Large intestine (tissue), 3 donors: ENCODE data around the gene FBXL13. TPM values are rescaled to one million over a fixed set of nuclear protein-coding genes. Genes with fewer than 3 reads are reported as not detected.

Experiments used
- DNase-seq, 2 donors: peaks; one replicate each; pipeline versions ENCODE4 v3.0.0 to v3.0.0-alpha.2; 2013
- H3K27ac ChIP-seq: one replicate; pipeline ENCODE4 v1.5.1; 2013; ENCODE audit warnings: low read length
- H3K27me3 ChIP-seq: 2 replicates; pipeline ENCODE4 v1.6.1; 2013; ENCODE audit warnings: low read length; ENCODE audit not compliant: control insufficient read depth, insufficient read depth
- H3K36me3 ChIP-seq: 2 replicates; pipeline ENCODE4 v1.6.1; 2013; ENCODE audit warnings: low read length; ENCODE audit not compliant: control insufficient read depth, insufficient read depth
- H3K4me1 ChIP-seq: one replicate; pipeline ENCODE4 v1.6.1; 2013; ENCODE audit warnings: low read length; ENCODE audit not compliant: control insufficient read depth, insufficient read depth
- H3K4me3 ChIP-seq: one replicate; pipeline ENCODE4 v1.5.1; 2013; ENCODE audit warnings: low read length
- H3K9me3 ChIP-seq: one replicate; pipeline ENCODE4 v1.6.1; 2013; ENCODE audit warnings: mild to moderate bottlenecking, low read depth, low read length, moderate library complexity; ENCODE audit not compliant: control insufficient read depth
- WGBS: methylation state at CpG from one replicate; pipeline ENCODE4 v1.1.5; 2013; ENCODE audit warnings: low lambda C conversion rate; ENCODE audit not compliant: insufficient coverage; 5-methylcytosine and 5-hydroxymethylcytosine counted together
- polyA plus RNA-seq: library from polyadenylated mRNA; unstranded; fragments of 120-200 nt; gene quantifications from one replicate; pipeline ENCODE4 v1.2.1, GENCODE V29; 2013

FBXL13 gene
- polyA plus RNA-seq, 1 donor = 0.70 TPM

DNA sequence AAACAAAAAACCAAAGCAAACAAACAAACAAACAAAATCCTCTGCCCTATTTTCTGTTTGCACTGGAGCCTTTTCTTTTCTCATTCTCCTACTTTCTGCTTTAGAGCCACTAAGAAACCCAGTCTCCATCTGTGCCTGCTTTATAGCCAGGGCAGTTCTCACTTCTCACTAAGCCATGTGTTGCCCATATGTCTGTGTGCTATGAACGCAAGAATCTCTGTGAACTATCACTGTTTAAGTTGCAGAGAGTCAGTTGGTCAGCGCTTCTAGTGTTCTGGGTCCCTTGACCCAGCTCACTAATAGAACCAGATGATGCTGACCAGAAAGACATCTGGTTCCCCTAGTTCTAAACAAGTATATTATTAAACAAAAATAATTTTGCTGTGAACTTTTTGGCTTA is 244.4 kb downstream of the FBXL13 start:
- DNase-seq = no peak
- H3K27ac ChIP-seq = no peak overlapping the region
- H3K36me3 ChIP-seq = peaks cover 9% of the 10 kb centered on the region
- H3K4me1 ChIP-seq = peaks cover 2% of the 10 kb centered on the region
- H3K27me3 ChIP-seq = no peaks in the 10 kb centered on the region
- no peak overlapping the region for H3K4me3 ChIP-seq
- no peaks in the 10 kb centered on the region for H3K9me3 ChIP-seq
- no CpG with 5 or more reads among the region's 2 CpGs for WGBS

DNA sequence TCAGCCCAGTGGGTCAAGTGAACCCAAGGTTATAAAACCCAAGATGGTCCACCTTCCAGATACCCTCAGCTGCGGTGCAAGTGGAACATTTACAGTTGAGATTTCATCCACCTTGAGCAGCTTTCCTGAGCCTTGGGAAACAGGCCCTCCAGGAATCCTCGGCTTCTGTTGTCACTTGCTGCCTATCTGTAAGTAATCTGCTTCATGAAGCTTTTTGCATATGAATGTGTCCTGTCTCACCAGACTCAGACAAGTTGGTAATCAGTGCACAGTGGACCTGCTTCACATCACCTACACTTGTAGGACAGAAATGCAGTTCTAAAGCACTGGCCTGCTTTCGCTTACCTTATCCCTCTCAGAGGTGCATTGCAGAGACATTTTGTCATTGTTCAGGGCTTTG is 245.5 kb downstream of the FBXL13 start:
- H3K4me1 ChIP-seq = peaks cover 2% of the 10 kb centered on the region
- H3K27ac ChIP-seq = no peak overlapping the region
- H3K9me3 ChIP-seq = no peaks in the 10 kb centered on the region
- H3K4me3 ChIP-seq = no peak overlapping the region
- DNase-seq = no peak
- peaks cover 9% of the 10 kb centered on the region for H3K36me3 ChIP-seq
- no CpG with 5 or more reads among the region's 3 CpGs for WGBS
- H3K27me3 ChIP-seq = no peaks in the 10 kb centered on the region

DNA sequence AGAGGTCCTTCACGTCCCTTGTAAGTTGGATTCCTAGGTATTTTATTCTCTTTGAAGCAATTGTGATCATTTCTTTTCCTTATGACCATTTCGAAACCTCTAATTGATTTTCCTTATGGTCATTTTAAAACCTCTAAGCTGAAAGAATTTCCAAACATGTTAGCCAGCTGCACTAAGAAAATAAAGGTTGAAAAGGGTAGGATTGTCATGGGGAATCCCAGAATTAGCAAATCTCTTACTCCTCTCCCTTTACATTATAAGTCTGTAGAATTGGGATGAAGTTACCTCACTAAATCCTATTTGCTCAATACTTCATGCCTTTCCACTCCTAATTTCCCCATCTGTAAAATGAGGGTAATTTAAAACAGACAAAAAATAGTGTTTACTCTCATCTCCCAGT is 246.3 kb downstream of the FBXL13 start:
- WGBS = 100% methylated on average over 1 of the region's 2 CpGs
- Histone ChIP-seq H3K36me3 (peaks cover 9% of the 10 kb centered on the region), H3K9me3 (no peaks in the 10 kb centered on the region), H3K27me3 (no peaks in the 10 kb centered on the region), H3K4me1 (peaks cover 2% of the 10 kb centered on the region), H3K4me3 (no peak overlapping the region), H3K27ac (no peak overlapping the region)
- DNase-seq = no peak

DNA sequence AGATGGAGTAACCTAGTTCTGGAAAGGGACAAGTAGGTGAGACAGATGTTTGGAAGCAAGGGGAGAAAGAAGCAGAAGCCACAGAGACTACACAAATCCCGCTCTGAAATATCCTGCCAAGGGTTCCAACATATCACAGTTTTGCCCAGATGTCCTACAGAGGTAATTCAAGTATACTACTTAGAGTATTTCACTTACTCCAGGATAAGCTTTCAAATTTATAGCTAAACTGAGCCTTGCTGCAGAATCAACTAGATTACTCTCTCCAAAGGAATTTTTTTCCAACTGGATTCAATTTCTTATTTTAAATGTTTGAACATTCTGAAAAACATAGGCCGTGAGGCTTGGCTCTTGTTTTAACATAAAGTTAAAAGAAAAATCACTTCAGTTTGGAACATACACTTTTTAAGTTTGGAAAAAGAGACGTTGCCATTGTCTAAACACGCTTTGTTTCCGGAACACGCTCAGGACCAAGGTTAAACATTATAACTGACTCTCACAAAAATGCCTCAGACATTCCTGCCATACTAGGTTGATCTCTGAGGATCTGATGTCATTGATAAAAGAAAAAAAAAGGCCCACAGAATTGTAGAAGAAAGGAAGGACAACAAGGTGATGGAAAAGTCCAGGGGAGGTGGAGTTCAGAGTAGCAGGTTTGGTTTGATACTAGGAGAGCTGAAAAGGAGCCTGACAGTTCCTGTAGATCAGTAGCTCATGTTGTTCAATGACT is 251.0 kb downstream of the FBXL13 start:
- DNase-seq = no peak
- no peaks in the 10 kb centered on the region for H3K27me3 ChIP-seq
- H3K36me3 ChIP-seq = peaks cover 6% of the 10 kb centered on the region
- no peak overlapping the region for H3K27ac ChIP-seq
- no peaks in the 10 kb centered on the region for H3K4me1 ChIP-seq
- 86% methylated on average over 1 of the region's 6 CpGs for WGBS
- H3K4me3 ChIP-seq = no peak overlapping the region
- H3K9me3 ChIP-seq = no peaks in the 10 kb centered on the region

DNA sequence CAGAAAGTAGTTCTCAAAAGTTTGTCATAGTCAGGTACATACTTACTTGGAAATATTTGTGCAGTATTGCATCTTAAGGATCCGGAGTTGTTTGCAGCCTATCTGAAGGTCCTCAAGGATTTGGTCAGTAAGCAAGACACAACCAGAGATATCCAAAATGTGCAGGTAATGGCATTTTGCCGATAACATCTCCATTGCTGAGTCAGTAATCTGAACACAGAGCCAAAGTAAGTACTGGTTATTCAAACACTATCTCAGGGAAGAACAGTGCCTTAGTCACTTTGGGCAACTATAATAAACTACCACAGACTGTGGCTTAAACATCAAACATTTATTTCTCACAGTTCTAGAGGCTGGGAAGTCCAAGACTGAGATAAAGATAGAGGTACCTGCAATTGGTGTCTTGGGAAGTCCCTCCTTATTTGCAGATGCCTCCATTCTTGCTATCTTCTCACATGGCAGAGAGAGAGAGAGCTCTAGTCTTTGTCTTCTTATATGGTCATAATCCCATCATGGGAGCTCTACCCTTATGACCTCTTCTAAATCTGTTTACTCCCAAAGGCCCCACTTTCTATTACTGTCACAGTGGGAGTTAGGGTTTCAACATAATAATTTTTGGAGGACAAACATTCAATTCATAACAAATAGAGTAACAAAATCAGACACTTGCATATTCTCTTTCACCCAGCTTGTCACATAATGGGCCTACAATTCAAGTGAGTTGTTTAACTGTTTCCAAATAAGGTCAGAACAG is 252.4 kb downstream of the FBXL13 start:
- Histone ChIP-seq H3K9me3 (no peaks in the 10 kb centered on the region), H3K36me3 (peaks cover 4% of the 10 kb centered on the region), H3K4me1 (no peaks in the 10 kb centered on the region), H3K27ac (no peak overlapping the region), H3K4me3 (no peak overlapping the region), H3K27me3 (no peaks in the 10 kb centered on the region)
- no CpG with 5 or more reads among the region's 2 CpGs for whole genome bisulfite sequencing
- no peak for DNase-seq

DNA sequence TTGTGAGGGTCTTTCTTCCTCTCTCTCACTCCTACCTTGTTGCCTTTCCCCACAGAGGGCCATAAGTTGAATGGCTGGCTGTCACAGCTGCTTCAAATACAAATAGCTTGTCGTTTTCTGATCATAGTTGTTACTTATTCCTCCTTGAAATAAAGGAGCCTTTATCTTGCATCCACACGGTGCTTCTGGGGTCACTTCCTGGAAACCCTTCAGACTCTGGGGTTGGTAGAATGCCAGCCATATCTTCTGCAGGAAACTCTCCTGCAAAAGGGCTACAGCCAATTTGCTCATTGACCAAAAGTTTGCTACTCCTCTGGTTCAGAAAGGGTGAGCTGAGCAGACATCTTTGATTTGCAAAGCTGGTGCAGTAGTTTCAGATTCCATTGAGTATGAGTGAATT is 255.4 kb downstream of the FBXL13 start:
- no peaks in the 10 kb centered on the region for H3K4me1 ChIP-seq
- no peak overlapping the region for H3K27ac ChIP-seq

DNA sequence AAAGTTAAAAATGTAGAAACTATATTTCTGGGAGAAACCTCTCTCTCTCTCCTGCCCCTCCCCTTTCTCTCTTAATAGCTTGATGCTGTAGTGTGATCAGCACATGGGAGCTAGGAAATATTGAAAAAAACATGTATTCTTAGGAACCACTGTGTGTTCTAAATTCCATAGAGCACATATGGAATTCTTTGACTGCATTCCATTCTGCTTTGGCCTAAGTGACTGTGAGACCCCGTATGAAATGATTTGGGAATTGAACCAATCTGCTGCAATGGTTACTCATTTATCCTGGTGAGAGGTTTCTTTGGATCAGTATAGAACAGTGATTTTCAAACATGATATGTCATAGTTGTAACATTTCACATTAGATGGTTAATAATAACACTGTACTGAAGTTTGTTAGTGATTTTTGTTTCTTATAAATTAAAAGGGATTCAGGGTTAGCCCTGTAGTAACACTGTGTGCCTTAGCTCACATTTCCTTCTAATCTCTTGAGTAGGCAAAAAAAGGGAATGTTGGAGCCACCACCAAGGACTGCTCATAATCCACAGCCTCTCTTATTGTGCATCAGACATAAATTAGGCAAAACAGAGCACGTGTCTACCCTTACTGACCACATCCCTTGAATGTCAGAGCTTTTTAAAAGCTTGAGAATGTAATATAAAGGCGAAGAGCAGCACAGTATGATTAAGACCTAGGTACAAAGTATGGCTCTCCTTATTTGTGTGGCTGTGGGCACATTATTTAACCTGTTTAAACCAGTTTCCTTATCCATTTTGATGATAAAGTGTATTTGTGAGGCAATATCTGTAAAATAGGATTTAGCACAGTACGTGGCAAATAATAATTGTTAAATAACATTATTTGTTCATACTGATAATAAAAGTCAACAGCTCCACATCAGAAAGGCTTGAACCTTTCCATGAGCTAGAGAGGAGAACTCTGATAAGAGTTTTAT is 256.7 kb downstream of the FBXL13 start:
- H3K4me1 ChIP-seq = no peaks in the 10 kb centered on the region
- no peak overlapping the region for H3K27ac ChIP-seq
- no peaks in the 10 kb centered on the region for H3K9me3 ChIP-seq
- H3K36me3 ChIP-seq = peaks cover 10% of the 10 kb centered on the region
- H3K4me3 ChIP-seq = no peak overlapping the region
- no peaks in the 10 kb centered on the region for H3K27me3 ChIP-seq
- WGBS = 20% methylated on average over 1 of the region's 4 CpGs
- DNase-seq = no peak

More for the DNA sequence above, 255.4 kb downstream of the FBXL13 start:
- H3K36me3 ChIP-seq = peaks cover 5% of the 10 kb centered on the region
- WGBS = no CpG with 5 or more reads among the region's 2 CpGs
- no peaks in the 10 kb centered on the region for H3K9me3 ChIP-seq
- no peak overlapping the region for H3K4me3 ChIP-seq
- no peak for DNase-seq
- H3K27me3 ChIP-seq = no peaks in the 10 kb centered on the region

DNA sequence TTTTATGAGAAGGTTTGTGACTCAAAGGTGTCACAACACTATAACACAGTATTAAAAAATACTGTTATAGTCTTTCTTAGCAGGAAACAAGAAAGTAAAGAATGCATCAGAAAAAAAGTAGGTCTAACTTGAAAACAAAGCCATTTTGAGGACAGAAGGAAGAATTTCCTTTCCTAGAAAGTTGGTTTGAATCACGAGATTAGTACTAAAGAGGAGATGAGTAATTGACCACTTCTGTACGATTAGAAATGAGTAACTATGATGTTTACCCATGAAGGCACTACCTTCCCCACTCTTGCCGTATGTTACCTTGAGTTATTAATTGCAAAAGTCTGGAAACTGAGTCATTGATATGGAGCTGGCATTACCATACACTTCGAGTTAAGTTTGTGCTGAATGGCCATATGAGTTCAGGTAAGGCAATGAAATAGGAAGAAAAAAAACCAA is 260.5 kb downstream of the FBXL13 start:
- no peaks in the 10 kb centered on the region for H3K4me1 ChIP-seq
- no peaks in the 10 kb centered on the region for H3K27me3 ChIP-seq
- H3K27ac ChIP-seq = no peak overlapping the region
- H3K36me3 ChIP-seq = peaks cover 6% of the 10 kb centered on the region
- no peak for DNase-seq
- no peak overlapping the region for H3K4me3 ChIP-seq
- WGBS = 90% methylated on average over 2 of the region's 4 CpGs
- H3K9me3 ChIP-seq = no peaks in the 10 kb centered on the region

DNA sequence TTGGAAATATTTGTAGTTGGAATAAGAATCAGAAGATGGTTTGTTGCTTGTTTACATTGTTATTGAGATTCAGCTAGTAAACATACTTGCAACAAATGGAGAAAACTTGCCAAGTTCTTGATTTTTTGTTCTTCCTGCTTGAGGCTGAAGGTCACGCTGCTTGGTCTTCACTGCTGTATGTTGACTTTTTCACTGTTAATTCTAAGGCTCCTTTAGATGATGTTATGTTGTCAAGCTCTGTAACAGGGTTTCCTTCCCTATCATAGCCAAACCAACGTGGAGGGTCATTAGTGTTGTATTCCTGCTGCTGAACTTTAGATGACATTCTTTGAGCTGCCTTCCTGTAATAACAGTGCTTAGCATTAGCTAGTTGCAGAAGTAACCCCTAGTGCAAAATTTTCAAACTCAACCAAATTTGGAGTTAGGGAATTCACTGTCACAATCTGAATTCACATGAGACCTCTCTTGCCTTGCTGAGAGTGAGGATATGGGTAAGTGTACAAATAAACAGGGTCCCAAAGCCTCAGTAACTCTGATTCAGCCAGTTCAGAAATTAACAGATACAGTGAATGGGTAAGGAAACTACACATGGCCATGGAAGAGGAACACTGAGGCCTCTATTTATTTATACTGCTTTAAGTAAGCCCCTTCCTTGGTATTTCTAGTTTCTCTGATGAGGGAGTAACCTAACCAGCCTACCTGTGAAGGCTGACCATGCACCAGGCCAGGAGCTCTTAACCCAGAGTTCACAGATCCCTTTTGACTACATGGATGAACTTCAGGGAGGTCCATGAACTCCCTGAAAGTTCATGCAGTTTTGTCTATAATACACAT is 261.2 kb downstream of the FBXL13 start:
- Histone ChIP-seq H3K27me3 (no peaks in the 10 kb centered on the region), H3K36me3 (peaks cover 10% of the 10 kb centered on the region), H3K27ac (no peak overlapping the region), H3K4me1 (no peaks in the 10 kb centered on the region), H3K9me3 (no peaks in the 10 kb centered on the region), H3K4me3 (no peak overlapping the region)
- no CpG with 5 or more reads among the region's 2 CpGs for WGBS
- no peak for DNase-seq
